Measurements from ENCODE around the gene STXBP5L. TPM values are rescaled to one million over a fixed set of nuclear protein-coding genes. Genes with fewer than 3 reads are reported as not detected.

Gene STXBP5L
- total RNA-seq, 1 donor from 2014 or later = not detected

DNA sequence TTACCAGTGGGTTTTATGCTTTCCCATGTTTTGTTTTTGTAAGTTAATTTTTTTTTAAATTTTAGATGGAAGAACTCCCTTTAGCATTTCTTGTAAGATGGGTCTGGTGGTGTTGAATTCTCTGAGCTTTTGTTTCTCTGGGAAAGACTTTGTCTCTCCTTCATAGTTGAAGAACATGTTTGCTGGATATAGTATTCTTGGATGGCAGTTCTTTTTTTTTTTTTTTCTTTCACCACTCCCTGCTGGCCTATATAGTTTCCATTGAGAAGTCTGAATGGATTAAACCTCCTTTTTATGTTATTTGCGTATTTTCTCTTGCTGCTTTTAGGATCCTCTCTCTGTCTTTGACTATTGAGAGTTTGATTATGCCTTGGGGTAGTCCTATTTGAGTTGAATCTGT, 18.1 kb downstream of the STXBP5L start:
- no peaks in the 10 kb centered on the region for H3K4me1 Mint-ChIP-seq (ENCODE audit: low read depth)
- peaks cover 15% of the 10 kb centered on the region for H3K9me3 Mint-ChIP-seq
- DNase-seq (ENCODE audit: low spot score) = no peak
- no peak overlapping the region for H3K4me3 Mint-ChIP-seq
- no peaks in the 10 kb centered on the region for H3K27me3 Mint-ChIP-seq (ENCODE audit: insufficient read depth)
- no peaks in the 10 kb centered on the region for H3K36me3 Mint-ChIP-seq (ENCODE audit: low read depth)
- intact Hi-C loops (cut with micrococcal nuclease) = no loop called here
- H3K27ac Mint-ChIP-seq = no peak overlapping the region

DNA sequence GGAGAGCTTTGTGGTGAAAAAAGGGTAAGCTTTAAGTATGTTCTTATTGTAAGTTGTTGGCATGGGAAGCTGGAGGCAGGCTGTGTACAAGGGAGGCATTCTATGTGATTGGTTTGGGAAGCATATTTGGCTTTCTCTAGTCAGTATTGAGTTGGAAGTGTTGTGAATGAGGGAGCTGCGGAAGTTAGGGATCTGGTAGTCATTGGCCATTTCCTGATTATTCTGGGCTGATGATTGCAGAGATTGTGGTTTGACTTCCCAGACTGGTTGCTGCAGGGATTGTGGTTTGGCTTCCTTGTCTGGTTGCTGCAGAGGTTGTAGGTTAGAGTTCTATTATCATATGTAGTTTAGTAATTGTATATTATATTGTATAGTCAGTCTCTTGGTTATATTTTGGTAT, 21.0 kb downstream of the STXBP5L start:
- Mint-ChIP-seq H3K27me3 (ENCODE audit: insufficient read depth) (no peaks in the 10 kb centered on the region), H3K4me1 (ENCODE audit: low read depth) (no peaks in the 10 kb centered on the region), H3K4me3 (no peak overlapping the region), H3K9me3 (peaks cover 15% of the 10 kb centered on the region), H3K27ac (no peak overlapping the region), H3K36me3 (ENCODE audit: low read depth) (no peaks in the 10 kb centered on the region)
- no peak for DNase-seq (ENCODE audit: low spot score)
- intact Hi-C loops (cut with micrococcal nuclease) = no loop called here

DNA sequence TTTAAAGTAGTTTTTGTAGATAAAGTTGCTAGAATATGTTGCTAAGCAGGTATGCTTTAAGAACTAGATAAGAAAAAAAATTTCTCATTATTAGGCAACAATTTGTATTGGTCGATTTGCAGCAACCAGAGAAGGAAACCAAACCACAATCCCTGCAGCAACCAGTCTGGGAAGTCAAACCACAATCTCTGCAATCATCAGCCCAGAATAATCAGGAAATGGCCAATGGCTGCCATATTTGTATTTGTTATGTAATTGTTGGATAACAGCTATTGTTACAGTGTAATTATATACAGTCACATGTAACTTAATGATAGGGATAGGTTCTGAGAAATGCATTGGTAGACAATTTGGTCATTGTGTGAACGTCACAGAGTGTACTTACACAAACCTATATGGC, 23.6 kb downstream of the STXBP5L start:
- DNase-seq (ENCODE audit: low spot score) = no peak
- Mint-ChIP-seq H3K27me3 (ENCODE audit: insufficient read depth) (no peaks in the 10 kb centered on the region), H3K9me3 (peaks cover 1% of the 10 kb centered on the region), H3K4me3 (no peak overlapping the region), H3K36me3 (ENCODE audit: low read depth) (no peaks in the 10 kb centered on the region), H3K4me1 (ENCODE audit: low read depth) (no peaks in the 10 kb centered on the region), H3K27ac (no peak overlapping the region)
- intact Hi-C loops (cut with micrococcal nuclease) = no loop called here

DNA sequence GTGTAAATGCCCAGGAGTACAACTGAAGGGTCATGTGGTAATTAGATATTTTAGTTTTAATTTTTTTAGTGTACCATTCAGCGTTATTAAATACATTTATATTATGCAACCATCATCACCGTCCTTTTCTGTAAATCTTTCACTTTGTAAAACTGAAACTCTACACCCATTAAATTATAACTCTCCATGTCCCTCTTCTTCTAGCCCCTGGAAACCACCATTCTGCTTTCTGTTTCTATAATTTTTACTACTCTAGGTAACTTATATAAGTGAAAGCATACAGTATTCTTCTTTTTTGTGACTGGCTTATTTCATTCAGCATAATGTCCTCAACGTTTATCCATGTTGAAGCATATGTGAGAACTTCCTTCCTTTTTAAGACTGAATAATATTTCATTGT, 48.1 kb downstream of the STXBP5L start:
- Mint-ChIP-seq H3K36me3 (ENCODE audit: low read depth) (no peaks in the 10 kb centered on the region), H3K9me3 (peaks cover 8% of the 10 kb centered on the region), H3K4me3 (no peak overlapping the region), H3K4me1 (ENCODE audit: low read depth) (no peaks in the 10 kb centered on the region), H3K27me3 (ENCODE audit: insufficient read depth) (no peaks in the 10 kb centered on the region), H3K27ac (no peak overlapping the region)
- no peak for DNase-seq (ENCODE audit: low spot score)
- intact Hi-C loops (cut with micrococcal nuclease) = no loop called here

DNA sequence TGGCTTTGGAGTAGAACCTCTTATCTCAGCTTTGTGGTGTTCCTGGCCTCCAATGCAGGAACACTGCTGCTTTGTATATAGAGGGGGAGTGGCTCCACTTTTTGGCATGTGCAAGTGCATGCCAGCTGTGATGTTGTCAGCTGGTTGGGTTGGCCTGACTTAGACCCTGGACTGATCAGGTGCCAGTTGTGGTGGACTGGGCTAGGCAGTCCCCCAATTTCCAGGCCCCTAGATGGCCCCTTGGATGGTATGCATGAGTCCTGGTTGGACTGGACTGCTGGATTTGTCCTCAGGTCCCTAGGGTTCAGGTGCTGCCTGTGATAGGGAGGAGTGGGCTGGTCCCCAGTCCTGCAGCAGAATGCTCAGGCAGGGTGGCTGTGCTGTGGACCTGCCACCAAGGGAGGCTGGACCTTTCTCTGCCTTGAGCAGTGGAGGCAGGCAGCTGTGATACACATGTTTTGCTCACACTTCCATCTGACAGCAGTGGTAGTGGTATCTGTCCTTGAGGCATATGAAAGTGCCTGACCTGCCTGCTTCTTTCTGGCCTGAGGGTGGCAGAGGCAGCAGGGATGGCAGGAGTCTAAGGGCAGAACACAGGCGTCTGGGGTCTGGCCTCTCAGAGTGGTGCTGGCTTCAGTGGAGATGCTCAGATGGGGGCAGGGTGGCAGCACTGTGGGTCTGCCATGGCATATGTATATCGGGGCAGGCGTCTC, 74.8 kb downstream of the STXBP5L start:
- Mint-ChIP-seq H3K36me3 (ENCODE audit: low read depth) (no peaks in the 10 kb centered on the region), H3K9me3 (peaks cover 11% of the 10 kb centered on the region), H3K27ac (no peak overlapping the region), H3K4me3 (no peak overlapping the region), H3K4me1 (ENCODE audit: low read depth) (no peaks in the 10 kb centered on the region), H3K27me3 (ENCODE audit: insufficient read depth) (no peaks in the 10 kb centered on the region)
- intact Hi-C loops (cut with micrococcal nuclease) = no loop called here
- DNase-seq (ENCODE audit: low spot score) = no peak

DNA sequence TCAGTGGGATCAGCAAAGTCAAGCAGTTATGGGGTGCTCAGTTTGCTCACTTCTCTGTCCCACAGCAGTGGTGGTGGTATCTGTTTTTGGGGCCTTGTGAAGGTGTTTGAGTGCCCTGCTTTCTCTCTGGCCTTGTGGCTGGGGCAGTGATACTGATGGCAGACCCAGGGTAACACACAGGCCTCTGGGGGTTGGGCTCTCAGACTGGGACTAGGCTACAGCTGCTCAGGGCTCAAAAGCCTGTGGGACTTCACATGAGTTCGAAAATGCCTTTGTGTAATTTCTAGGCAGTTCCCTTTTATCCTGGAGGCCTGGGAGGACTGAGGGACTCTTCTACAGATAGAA, 75.3 kb downstream of the STXBP5L start:
- no peak overlapping the region for H3K4me3 Mint-ChIP-seq
- peaks cover 11% of the 10 kb centered on the region for H3K9me3 Mint-ChIP-seq
- no peaks in the 10 kb centered on the region for H3K27me3 Mint-ChIP-seq (ENCODE audit: insufficient read depth)
- no peak for DNase-seq (ENCODE audit: low spot score)
- H3K4me1 Mint-ChIP-seq (ENCODE audit: low read depth) = no peaks in the 10 kb centered on the region
- H3K27ac Mint-ChIP-seq = no peak overlapping the region
- no peaks in the 10 kb centered on the region for H3K36me3 Mint-ChIP-seq (ENCODE audit: low read depth)
- intact Hi-C loops (cut with micrococcal nuclease) = no loop called here

DNA sequence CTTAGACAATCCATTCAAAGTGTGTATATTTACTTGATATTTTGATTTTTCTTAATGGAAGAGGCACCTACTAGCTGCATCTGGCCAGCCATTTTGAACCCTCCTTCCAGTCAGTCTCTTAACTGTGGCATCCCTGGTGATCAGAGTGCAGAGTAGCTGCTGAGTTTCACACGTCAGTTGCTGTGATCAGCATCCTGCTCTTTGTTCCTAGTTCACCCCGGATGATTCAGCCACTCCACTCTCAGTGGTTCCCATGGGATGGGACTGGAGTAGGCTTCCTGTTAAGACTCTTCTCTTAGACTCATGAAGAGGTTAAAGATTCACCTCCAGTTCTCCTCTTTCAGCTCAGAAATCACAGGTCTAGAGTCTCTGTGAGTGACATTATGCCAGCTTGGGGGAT, 75.8 kb downstream of the STXBP5L start:
- intact Hi-C loops (cut with micrococcal nuclease) = no loop called here
- no peaks in the 10 kb centered on the region for H3K36me3 Mint-ChIP-seq (ENCODE audit: low read depth)
- no peak overlapping the region for H3K27ac Mint-ChIP-seq
- H3K4me1 Mint-ChIP-seq (ENCODE audit: low read depth) = no peaks in the 10 kb centered on the region
- H3K9me3 Mint-ChIP-seq = peaks cover 12% of the 10 kb centered on the region
- H3K4me3 Mint-ChIP-seq = no peak overlapping the region
- H3K27me3 Mint-ChIP-seq (ENCODE audit: insufficient read depth) = no peaks in the 10 kb centered on the region
- no peak for DNase-seq (ENCODE audit: low spot score)

DNA sequence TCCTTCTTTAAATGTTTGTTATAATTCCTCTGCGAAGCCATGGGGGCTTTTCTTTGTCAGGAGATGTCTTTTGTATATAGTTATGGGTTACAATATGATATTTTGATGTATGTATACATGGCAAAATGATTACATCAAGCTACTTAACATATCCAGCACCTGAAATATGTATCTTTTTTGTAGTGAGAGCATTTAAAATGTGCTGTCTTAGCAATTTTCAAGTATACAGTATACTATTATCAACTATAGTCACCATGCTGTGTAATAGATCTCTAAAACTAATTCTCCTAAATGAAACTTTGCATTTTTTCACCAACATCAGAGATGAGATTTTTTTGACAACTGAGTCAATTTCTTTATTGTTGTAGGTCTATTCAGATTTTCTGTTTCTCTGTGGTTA, 77.2 kb downstream of the STXBP5L start:
- DNase-seq (ENCODE audit: low spot score) = no peak
- no peaks in the 10 kb centered on the region for H3K36me3 Mint-ChIP-seq (ENCODE audit: low read depth)
- intact Hi-C loops (cut with micrococcal nuclease) = no loop called here
- H3K4me3 Mint-ChIP-seq = no peak overlapping the region
- H3K27ac Mint-ChIP-seq = no peak overlapping the region
- peaks cover 10% of the 10 kb centered on the region for H3K9me3 Mint-ChIP-seq
- H3K4me1 Mint-ChIP-seq (ENCODE audit: low read depth) = no peaks in the 10 kb centered on the region
- no peaks in the 10 kb centered on the region for H3K27me3 Mint-ChIP-seq (ENCODE audit: insufficient read depth)

DNA sequence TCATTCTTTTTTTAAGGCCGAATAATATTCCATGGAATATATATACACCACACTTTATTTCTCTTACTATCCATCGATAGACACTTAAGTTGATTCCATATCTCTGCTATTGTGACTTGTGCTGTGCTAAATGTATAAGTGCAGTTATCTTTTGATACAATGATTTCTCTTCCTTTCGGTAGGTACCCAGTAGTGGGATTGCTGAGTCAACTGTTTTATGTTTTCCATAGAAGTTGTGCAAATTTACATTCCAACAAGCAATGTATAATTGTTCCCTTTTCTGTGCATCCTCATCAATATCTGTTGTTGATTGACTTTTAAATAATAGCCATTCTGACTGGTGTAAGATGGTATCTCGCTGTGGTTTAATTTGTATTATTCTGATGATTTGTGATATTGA, 81.0 kb downstream of the STXBP5L start:
- H3K36me3 Mint-ChIP-seq (ENCODE audit: low read depth) = no peaks in the 10 kb centered on the region
- H3K27ac Mint-ChIP-seq = no peak overlapping the region
- H3K27me3 Mint-ChIP-seq (ENCODE audit: insufficient read depth) = no peaks in the 10 kb centered on the region
- no peak overlapping the region for H3K4me3 Mint-ChIP-seq
- no peaks in the 10 kb centered on the region for H3K4me1 Mint-ChIP-seq (ENCODE audit: low read depth)
- no peak for DNase-seq (ENCODE audit: low spot score)
- peaks cover 7% of the 10 kb centered on the region for H3K9me3 Mint-ChIP-seq
- intact Hi-C loops (cut with micrococcal nuclease) = no loop called here

DNA sequence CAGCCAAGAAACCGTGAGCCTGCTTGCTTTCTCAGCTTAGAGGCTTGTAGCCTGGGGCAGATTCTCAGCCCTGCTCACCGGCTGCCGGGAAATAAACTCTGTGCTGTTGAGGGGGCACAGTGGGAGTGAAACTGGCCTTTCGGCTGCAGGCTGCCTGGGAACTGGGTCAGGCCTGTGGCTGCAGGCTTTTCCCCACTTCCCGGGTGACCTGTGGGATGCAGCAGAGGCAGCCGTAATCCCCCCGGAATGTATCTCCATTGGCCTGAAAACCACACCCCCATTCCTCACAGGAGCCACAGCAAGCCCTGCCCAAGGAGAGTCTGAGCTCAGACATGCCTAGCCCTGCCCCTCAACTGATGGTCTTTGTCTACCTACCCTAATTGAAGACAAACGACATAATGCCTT, 110.9 kb downstream of the STXBP5L start:
- intact Hi-C loops (cut with micrococcal nuclease) = no loop called here
- H3K36me3 Mint-ChIP-seq (ENCODE audit: low read depth) = no peaks in the 10 kb centered on the region
- no peak for DNase-seq (ENCODE audit: low spot score)
- peaks cover 19% of the 10 kb centered on the region for H3K9me3 Mint-ChIP-seq
- H3K27ac Mint-ChIP-seq = no peak overlapping the region
- H3K27me3 Mint-ChIP-seq (ENCODE audit: insufficient read depth) = no peaks in the 10 kb centered on the region
- no peaks in the 10 kb centered on the region for H3K4me1 Mint-ChIP-seq (ENCODE audit: low read depth)
- no peak overlapping the region for H3K4me3 Mint-ChIP-seq

DNA sequence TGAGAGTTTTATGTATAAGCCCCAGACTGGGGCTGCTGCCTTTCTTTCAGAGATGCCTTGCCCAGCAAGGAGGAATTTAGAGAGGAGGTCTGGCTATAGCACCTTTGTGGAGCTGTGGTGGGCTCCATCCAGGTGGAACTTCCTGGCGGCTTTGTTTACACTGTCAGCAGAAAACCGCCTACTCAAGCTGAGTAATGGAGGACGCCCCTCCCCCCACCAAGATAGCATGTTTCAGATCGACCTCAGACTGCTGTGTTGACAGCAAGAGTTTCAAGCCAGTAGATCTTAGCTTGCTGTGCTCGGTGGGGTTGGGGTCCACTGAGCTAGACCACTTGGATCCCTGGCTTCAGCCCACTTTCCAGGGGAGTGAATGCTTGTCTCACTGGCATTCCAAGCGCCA, 155.6 kb downstream of the STXBP5L start:
- Mint-ChIP-seq H3K27me3 (ENCODE audit: insufficient read depth) (peaks cover 2% of the 10 kb centered on the region), H3K4me3 (no peak overlapping the region), H3K36me3 (ENCODE audit: low read depth) (no peaks in the 10 kb centered on the region), H3K27ac (no peak overlapping the region), H3K9me3 (peaks cover 6% of the 10 kb centered on the region), H3K4me1 (ENCODE audit: low read depth) (no peaks in the 10 kb centered on the region)
- DNase-seq (ENCODE audit: low spot score) = no peak
- intact Hi-C loops (cut with micrococcal nuclease) = no loop called here

DNA sequence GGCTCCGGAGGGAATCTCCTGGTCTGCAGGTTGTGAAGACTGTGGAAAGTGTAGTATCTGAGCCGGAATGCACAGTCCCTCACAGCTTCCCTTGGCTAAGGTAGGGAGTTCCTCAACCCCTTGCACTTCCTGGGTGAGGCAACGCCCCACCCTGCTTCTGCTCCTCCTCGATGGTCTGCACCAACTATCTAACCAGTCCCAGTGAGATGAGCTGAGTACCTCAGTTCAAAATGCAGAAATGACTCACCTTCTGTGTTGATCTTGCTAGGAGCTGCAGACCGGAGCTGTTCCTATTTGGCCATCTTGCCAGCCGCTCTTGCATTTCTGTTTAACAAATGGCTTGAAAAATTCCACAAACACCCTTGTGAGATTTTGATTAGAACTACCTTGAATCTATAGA, 156.1 kb downstream of the STXBP5L start:
- H3K27me3 Mint-ChIP-seq (ENCODE audit: insufficient read depth) = peaks cover 2% of the 10 kb centered on the region
- intact Hi-C loops (cut with micrococcal nuclease) = no loop called here
- no peaks in the 10 kb centered on the region for H3K4me1 Mint-ChIP-seq (ENCODE audit: low read depth)
- no peak for DNase-seq (ENCODE audit: low spot score)
- H3K36me3 Mint-ChIP-seq (ENCODE audit: low read depth) = no peaks in the 10 kb centered on the region
- no peak overlapping the region for H3K27ac Mint-ChIP-seq
- no peak overlapping the region for H3K4me3 Mint-ChIP-seq
- H3K9me3 Mint-ChIP-seq = peaks cover 6% of the 10 kb centered on the region

DNA sequence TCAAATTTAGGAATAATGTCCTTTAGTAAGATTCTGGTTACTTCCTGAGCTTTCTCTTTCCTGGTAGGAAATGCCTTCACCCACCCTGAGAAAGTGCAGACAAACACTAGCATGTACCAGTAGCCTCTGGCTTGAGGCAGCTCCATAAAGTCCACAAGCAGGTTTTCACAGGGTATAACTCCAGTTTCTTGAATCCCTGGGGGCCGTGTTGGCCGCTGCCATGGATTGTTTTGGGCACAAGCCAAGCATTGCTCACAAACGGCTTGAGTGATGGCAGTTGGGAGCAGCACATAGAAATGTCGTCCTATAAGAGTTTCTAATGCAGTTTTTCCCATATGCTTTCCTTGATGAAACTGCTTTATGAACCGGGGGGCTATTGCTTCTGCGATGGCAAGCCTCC, 164.1 kb downstream of the STXBP5L start:
- no peaks in the 10 kb centered on the region for H3K9me3 Mint-ChIP-seq
- DNase-seq (ENCODE audit: low spot score) = no peak
- H3K36me3 Mint-ChIP-seq (ENCODE audit: low read depth) = no peaks in the 10 kb centered on the region
- H3K4me3 Mint-ChIP-seq = no peak overlapping the region
- no peaks in the 10 kb centered on the region for H3K4me1 Mint-ChIP-seq (ENCODE audit: low read depth)
- intact Hi-C loops (cut with micrococcal nuclease) = no loop called here
- no peak overlapping the region for H3K27ac Mint-ChIP-seq
- no peaks in the 10 kb centered on the region for H3K27me3 Mint-ChIP-seq (ENCODE audit: insufficient read depth)

DNA sequence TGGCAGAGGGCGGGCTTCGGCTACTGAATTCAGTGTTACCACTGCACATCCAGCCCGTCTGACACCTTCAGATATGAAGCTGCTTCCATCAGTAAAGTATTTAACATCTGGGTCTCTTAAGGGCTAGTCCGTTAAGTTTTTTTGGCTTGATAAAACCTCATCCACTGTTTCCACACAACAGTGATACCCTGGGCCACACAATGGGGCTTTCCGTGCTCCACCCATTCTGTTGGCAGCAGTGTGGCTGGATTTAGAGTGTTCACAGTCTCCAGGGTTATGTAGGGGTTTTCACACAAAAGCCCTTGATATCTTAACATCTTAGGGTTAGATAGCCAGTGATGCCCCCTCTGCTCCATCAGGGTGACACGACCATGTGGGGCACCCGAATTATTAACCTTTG, 165.0 kb downstream of the STXBP5L start:
- DNase-seq (ENCODE audit: low spot score) = no peak
- intact Hi-C loops (cut with micrococcal nuclease) = no loop called here
- no peaks in the 10 kb centered on the region for H3K27me3 Mint-ChIP-seq (ENCODE audit: insufficient read depth)
- no peaks in the 10 kb centered on the region for H3K4me1 Mint-ChIP-seq (ENCODE audit: low read depth)
- no peak overlapping the region for H3K4me3 Mint-ChIP-seq
- no peak overlapping the region for H3K27ac Mint-ChIP-seq
- no peaks in the 10 kb centered on the region for H3K9me3 Mint-ChIP-seq
- H3K36me3 Mint-ChIP-seq (ENCODE audit: low read depth) = no peaks in the 10 kb centered on the region
